HG03558 (cell line): ENCODE results near the gene EIF4B.

ENCODE experiments used
- ATAC-seq: cut with Tn5 transposase; IDR thresholded peaks from one replicate; pipeline ENCODE4 v1.9.1; 2021; ENCODE audit warnings: moderate number of reproducible peaks; ENCODE audit not compliant: unreplicated experiment; ENCODE audit errors: extremely low read depth

Gene EIF4B

GRCh38 chr12:53044052-53044581, 37.9 kb downstream of the EIF4B start:
- no peak for ATAC-seq

- ATAC-seq = no peak
Observed at GRCh38 chr12:53044896-53045695, 38.8 kb downstream of the EIF4B start.

- ATAC-seq = no peak
Observed at GRCh38 chr12:53045696-53046045, 39.4 kb downstream of the EIF4B start.

- ATAC-seq = no peak
Observed at GRCh38 chr12:53046655-53047220, 40.5 kb downstream of the EIF4B start.

GRCh38 chr12:53047221-53048032, 41.2 kb downstream of the EIF4B start:
- no peak for ATAC-seq

- ATAC-seq = no peak
Observed at GRCh38 chr12:53048033-53048779, 42.0 kb downstream of the EIF4B start.

GRCh38 chr12:53048780-53049401, 42.6 kb downstream of the EIF4B start:
- ATAC-seq = no peak

GRCh38 chr12:53049571-53050318, 43.5 kb downstream of the EIF4B start, which contains the start of gene TNS2:
TNS2 (plus strand) TSS chr12:53050065; CDS start chr12:53050186, 121 bp downstream.
- ATAC-seq = no peak

GRCh38 chr12:53050426-53051057, 44.3 kb downstream of the EIF4B start:
- no peak for ATAC-seq

GRCh38 chr12:53051058-53051880, 45.0 kb downstream of the EIF4B start:
- ATAC-seq = no peak

GRCh38 chr12:53051881-53052412, 45.7 kb downstream of the EIF4B start:
- ATAC-seq = no peak

- ATAC-seq = no peak
Observed at GRCh38 chr12:53052419-53053217, 46.4 kb downstream of the EIF4B start.

GRCh38 chr12:53053218-53054111, 47.2 kb downstream of the EIF4B start:
- no peak for ATAC-seq

- ATAC-seq = no peak
Observed at GRCh38 chr12:53054112-53054878, 48.0 kb downstream of the EIF4B start.
